Colonic mucosa (tissue), 4 donors: ENCODE data around the gene SLC35F1. TPM values are rescaled to one million over a fixed set of nuclear protein-coding genes. Genes with fewer than 3 reads are reported as not detected.

Experiments used
- DNase-seq: peaks from one replicate; pipeline ENCODE4 v3.0.0-alpha.2; 2020
- H3K27ac ChIP-seq: fragments of 200-600 bp; one replicate; pipeline ENCODE4 v1.8.0; 2021
- H3K27me3 ChIP-seq: fragments of 200-600 bp; one replicate; pipeline ENCODE4 v1.8.0; 2021
- H3K36me3 ChIP-seq: fragments of 200-600 bp; one replicate; pipeline ENCODE4 v1.8.0; 2021
- H3K4me1 ChIP-seq: fragments of 200-600 bp; one replicate; pipeline ENCODE4 v1.8.0; 2021; ENCODE audit warnings: mild to moderate bottlenecking
- H3K4me3 ChIP-seq: fragments of 200-600 bp; one replicate; pipeline ENCODE4 v1.8.0; 2021
- H3K9ac ChIP-seq, 2 donors: one replicate each; pipeline ENCODE4 v1.7.0; 2013; ENCODE audit warnings: control low read depth in 2 of 2, low read depth in 2 of 2, low read length in 2 of 2
- H3K9me3 ChIP-seq: fragments of 200-600 bp; one replicate; pipeline ENCODE4 v1.8.0; 2021
- CTCF ChIP-seq: fragments of 200-600 bp; IDR thresholded peaks from one replicate; pipeline ENCODE4 v1.8.0; 2022; ENCODE audit warnings: antibody characterized with exemption, mild to moderate bottlenecking
- intact Hi-C: fragments of 100-400 bp; cut with DNase I; formaldehyde crosslinking; loops from one replicate; pipeline ENCODE4 v1.14.1; 2022
- total RNA-seq, 2 donors: library from RNA; stranded (reverse); fragmentation: NEBNext Ultra II Directional in 1 of 2; extraction: Animal tissue kit (Norgen Biotek cat#: 25700) in 1 of 2; gene quantifications; one replicate each; pipeline ENCODE4 v1.2.1, GENCODE V29; 2021
- donor health status: healthy.
- donor health status: DM: no; HTN: no; CAD: no.
- donor health status: DM: no; HTN: no; CAD: no.

The SLC35F1 gene
- total RNA-seq, 2 donors from 2014 or later: 0.25 to 1.1 TPM

GRCh38 chr6:118305081-118305480, 398.0 kb downstream of the SLC35F1 start:
- Histone ChIP-seq H3K4me1 (no peaks in the 10 kb centered on the region), H3K27ac (no peak overlapping the region), H3K36me3 (no peaks in the 10 kb centered on the region), H3K4me3 (no peak overlapping the region), H3K9me3 (no peaks in the 10 kb centered on the region), H3K9ac (no peak overlapping the region), H3K27me3 (no peaks in the 10 kb centered on the region)
- DNase-seq: no peak
- intact Hi-C loops: no loop called here
- TF ChIP-seq CTCF: no peak

DNA sequence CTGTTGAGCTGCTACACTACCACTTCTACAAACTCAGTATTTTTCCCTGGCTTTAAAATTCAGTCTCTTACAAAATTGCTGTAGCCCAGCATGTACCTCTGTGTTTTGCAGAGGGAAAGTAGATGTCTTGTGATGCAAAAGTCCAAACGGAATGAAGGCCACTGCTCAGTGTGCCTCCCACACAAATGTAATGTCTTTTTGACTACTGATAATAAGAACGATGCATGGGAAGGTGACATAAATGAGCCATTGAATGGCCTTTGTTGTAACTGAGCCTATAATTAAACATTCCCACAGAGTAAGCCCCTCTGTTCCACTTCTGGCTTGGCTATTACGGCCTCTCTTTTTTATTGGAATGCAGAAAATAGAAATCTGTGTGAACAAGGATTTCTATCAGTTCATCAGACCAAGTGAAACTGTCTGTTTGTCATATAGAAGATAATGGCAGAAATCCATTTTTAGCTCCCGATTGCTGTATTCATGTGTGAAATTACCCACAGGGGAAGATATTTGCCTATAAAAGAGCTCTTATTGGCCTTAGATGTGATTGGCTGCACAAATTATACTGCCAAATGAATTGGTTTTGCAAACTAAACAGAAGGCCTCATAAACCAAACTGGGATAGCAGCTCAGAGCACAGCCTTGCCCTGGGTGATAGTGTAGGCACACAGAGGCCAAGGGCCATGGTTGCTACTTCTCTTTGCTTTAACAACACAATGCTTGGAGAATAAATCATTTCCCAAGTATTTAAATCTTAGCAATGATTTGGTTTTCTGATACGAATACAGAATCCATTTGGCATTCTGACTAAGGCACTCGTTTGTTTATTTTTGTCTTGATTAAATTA, 399.6 kb downstream of the SLC35F1 start:
- Histone ChIP-seq H3K27ac (no peak overlapping the region), H3K9me3 (no peaks in the 10 kb centered on the region), H3K4me3 (no peak overlapping the region), H3K27me3 (no peaks in the 10 kb centered on the region), H3K9ac (no peak overlapping the region), H3K36me3 (no peaks in the 10 kb centered on the region), H3K4me1 (no peaks in the 10 kb centered on the region)
- no peak for DNase-seq
- no peak for TF ChIP-seq CTCF
- intact Hi-C loops: no loop called here

DNA sequence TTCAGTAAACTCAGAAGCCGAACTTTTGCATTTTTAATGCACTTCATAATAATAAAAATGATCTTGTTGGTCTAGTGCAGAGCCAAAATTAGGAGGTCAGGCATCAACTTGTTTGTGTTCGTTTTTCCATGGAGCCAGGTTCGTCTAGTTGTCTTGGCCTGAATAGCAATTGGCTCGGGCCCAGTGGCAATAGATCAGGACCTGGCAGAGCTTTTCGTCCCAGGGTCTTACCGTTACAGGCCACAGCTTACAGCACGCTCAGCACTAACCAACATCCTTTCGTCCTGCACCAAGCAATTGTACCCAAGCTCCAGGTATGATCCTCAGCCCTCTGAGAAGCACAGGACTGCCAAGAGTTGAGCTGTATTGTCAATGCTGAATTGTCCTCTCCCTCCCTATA, 400.5 kb downstream of the SLC35F1 start:
- no peak for TF ChIP-seq CTCF

DNA sequence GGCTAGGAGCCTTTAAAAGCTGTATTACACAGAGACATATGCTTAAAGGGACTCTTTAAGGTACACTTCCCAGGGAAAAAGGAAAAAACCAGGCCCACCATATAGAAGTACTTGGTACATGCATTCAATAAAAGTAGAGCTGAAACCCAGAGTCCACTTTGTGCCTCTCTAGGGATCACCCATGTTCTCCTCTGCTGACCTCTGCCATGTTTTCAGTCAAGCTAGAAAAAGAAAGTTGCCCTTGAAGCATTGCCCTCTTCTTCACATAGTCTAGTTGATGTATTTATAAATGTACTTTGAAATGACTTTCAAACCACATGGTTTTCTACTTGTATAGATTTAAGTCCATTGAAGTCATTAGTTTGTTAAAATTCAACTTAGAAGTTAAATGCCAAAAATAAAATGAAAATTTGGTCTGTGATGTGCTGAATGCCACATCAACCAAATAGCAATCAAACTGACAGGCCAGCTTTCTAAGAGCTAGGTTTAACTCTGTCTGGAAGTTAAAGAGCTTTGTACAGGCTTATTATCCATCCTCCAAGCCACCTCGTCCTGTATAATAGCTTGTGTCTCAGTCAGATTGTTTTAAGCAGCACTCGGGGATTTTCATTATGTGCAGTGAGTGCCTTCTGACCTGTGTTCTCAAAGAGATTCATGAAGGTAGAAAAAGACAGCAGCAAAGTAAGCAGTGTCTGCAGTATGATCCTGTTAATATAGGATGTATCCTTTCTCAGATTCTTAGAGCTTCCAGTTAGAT, 402.5 kb downstream of the SLC35F1 start:
- no peaks in the 10 kb centered on the region for H3K4me1 ChIP-seq
- no peak overlapping the region for H3K27ac ChIP-seq
- H3K9ac ChIP-seq: no peak overlapping the region
- no peak for TF ChIP-seq CTCF
- DNase-seq: no peak
- H3K27me3 ChIP-seq: no peaks in the 10 kb centered on the region
- intact Hi-C loops: no loop called here
- no peaks in the 10 kb centered on the region for H3K9me3 ChIP-seq
- H3K36me3 ChIP-seq: no peaks in the 10 kb centered on the region
- H3K4me3 ChIP-seq: no peak overlapping the region

More for the DNA sequence above, 400.5 kb downstream of the SLC35F1 start:
- H3K36me3 ChIP-seq: no peaks in the 10 kb centered on the region
- H3K4me1 ChIP-seq: no peaks in the 10 kb centered on the region
- no peak for DNase-seq
- no peaks in the 10 kb centered on the region for H3K9me3 ChIP-seq
- no peak overlapping the region for H3K9ac ChIP-seq
- no peaks in the 10 kb centered on the region for H3K27me3 ChIP-seq
- no peak overlapping the region for H3K27ac ChIP-seq
- no peak overlapping the region for H3K4me3 ChIP-seq
- intact Hi-C loops: no loop called here

GRCh38 chr6:118313208-118313607, 406.1 kb downstream of the SLC35F1 start:
- Histone ChIP-seq H3K9me3 (no peaks in the 10 kb centered on the region), H3K27ac (no peak overlapping the region), H3K36me3 (no peaks in the 10 kb centered on the region), H3K4me1 (no peaks in the 10 kb centered on the region), H3K4me3 (no peak overlapping the region), H3K9ac (no peak overlapping the region), H3K27me3 (no peaks in the 10 kb centered on the region)
- DNase-seq: no peak
- TF ChIP-seq CTCF: no peak
- intact Hi-C loops: no loop called here
